DMS79 (cell line): ENCODE data around the gene DNAJC12.
"Not testable (repeated sequence)": the region's sequence is repeated elsewhere in the genome, so short reads cannot be mapped to it uniquely, and the experiment has no call there.

Experiments used
- DNase-seq: peaks from one replicate; lab custom pipeline; 2025; lab: John Stamatoyannopoulos, UW

Gene DNAJC12

DNA sequence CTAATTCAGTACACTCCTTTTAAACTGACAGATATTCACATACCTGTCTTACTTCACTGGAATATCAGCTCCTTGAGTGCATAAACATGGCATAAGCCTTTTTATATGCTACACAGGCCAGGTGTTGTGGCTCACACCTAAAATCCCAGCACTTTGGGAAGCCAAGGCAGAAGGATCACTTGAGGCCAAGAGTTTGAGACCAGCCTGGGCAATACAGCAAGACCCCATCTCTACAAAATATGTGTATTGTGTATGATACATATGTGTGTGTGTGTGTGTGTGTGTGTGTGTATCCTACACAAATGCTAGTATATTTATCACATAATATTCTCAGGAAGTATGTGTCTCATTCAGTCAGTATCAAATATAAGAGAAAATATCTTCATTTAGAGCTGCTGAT lies 45.3 kb downstream of the DNAJC12 start:
- no peak for DNase-seq

- DNase-seq: no peak
These were observed 47.2 kb downstream of the DNAJC12 start for GRCh38 chr10:67790534-67791408.

GRCh38 chr10:67789769-67790168 lies 48.2 kb downstream of the DNAJC12 start:
- no peak for DNase-seq

DNA sequence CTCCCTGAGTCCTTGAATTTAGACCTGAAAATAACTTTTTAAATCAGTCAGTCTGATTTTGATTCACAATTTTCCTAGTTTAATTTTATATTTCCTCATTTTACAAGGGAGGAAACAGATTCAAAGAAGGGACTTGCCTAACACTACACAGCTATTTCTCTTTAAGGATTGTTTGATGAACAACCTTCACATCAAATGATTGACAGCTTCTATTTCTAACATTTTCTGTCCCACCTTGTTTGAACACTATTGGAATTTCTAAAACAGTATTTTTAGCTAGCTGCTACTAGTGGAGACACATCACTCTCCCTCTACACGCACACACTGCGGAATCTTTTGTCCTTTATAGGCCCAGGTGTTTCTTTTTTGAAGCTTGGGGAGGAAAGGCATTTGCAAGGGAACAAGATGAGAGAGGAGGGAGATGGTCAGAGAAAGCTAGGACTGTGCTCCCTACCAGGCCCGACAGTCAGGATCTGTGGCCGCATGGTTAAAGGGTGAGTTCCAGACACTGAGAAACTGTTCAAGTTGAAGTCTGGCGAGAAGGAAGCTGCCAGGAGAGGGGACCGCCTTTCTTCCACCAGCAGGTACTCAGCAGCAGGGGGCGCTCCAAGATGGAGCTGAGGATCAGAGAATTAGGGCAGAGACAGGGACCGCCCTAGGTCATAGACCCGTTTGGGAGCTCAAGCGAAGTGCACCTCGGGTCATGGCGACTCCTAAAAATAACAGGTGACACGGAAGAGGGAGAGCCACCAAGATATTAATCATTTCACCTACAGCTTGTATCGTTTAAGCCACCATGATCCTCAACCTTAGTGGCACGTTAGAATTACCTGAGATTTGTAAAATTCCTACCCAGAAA lies 49.7 kb downstream of the DNAJC12 start:
- DNase-seq: no peak

- no peak for DNase-seq
These were observed 52.9 kb downstream of the DNAJC12 start for GRCh38 chr10:67785098-67785497.

- DNase-seq: no peak
These were observed 53.5 kb downstream of the DNAJC12 start for GRCh38 chr10:67784474-67784873.

DNA sequence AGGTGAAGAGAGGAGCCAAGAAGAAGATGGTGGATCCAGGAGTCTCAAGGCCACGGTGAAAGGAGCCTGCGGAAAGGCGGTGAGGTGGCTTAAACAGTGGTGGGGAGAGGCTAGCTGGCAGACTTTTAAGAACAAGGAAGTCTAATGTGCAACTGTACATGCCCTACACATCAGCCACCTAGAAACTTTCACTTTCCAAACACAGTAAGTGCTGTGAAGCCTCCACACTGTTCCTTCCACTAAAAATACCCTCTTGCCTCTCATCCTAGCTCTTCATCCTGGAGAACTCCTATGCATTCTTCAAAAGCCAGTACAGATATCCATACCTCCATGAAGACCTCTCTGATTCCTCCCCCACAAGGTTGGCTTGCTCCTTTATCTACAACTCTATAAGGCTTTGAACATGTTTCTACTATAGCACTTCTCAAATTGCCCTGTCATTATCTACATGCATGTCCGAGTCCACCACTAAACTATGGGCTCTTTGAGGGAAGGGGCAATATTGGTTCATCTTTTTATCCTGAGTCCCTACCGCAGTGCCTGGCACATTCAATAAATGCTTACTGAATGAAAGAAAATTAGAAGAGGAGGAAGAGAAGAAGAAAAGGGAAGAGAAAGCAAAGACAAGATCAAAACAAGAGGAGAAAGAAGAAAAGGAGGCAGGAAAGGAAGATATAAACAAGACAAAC lies 54.2 kb downstream of the DNAJC12 start:
- DNase-seq: no peak

GRCh38 chr10:67782530-67782929 lies 55.5 kb downstream of the DNAJC12 start:
- DNase-seq: no peak

DNA sequence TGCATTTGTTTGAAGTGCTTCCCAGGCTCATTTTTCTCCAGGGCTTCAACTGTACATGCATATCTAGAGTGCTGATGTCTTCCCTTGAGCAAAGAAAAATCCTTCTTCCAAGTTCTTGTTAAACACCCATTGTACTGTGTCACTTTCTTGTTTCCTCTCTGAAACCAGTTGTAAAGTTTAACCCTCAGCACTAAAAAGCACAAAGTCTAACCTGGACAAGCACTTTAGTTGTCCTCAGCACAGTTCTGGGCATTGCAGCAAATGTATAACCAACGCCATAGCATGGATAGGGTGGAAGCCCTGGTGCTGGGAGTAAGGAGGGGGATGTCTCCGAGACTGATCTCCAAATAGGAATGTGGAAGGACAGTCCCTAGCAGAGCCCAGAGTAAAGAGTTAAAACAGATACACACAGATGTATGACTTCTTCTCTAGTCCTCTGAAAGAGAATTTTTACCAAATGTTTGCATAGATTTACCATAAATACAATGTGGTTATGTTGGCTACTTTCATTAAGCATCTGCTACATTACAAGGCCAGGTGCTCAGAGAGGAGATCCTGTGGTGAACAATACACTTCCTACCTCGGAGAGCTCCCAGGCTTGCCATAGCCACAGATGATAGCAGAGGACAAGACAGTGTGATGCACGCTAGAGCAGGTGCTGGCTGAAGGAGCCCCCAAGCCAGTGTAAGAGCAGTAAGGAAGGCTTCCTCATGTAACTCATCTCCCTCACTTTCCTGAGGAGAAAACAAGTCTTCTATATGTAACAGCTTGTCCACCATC lies 57.0 kb downstream of the DNAJC12 start:
- DNase-seq: no peak

GRCh38 chr10:67780204-67780621 lies 57.8 kb downstream of the DNAJC12 start:
- DNase-seq: not testable (repeated sequence)

- DNase-seq: peak; percentile 30
These were observed 58.4 kb downstream of the DNAJC12 start for GRCh38 chr10:67779465-67780203.

- DNase-seq: no peak
These were observed 61.6 kb downstream of the DNAJC12 start for GRCh38 chr10:67776371-67776770.

GRCh38 chr10:67775279-67775678 lies 62.7 kb downstream of the DNAJC12 start:
- no peak for DNase-seq

GRCh38 chr10:67772894-67773511 lies 65.0 kb downstream of the DNAJC12 start:
- DNase-seq: no peak

DNA sequence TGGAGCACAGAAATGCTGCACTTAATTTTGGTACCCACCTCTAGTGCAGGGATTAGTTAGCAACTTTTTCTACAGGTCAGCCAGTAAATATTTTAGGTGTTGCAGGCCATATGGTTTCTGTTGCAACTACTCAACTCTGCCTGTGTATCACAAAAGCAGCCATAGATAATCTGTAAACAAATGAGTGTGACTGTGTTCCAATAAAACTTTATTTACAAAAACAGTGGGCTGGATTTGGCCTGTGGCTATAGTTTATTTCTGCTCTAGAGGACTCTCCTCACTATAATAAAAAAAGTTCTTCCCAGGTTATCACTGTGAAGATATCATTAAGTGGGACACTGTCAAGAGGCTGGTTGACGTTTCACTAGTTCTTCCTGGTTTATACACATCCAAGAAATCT lies 65.8 kb downstream of the DNAJC12 start:
- DNase-seq: no peak

- DNase-seq: no peak
These were observed 66.8 kb downstream of the DNAJC12 start for GRCh38 chr10:67771200-67771599.

DNA sequence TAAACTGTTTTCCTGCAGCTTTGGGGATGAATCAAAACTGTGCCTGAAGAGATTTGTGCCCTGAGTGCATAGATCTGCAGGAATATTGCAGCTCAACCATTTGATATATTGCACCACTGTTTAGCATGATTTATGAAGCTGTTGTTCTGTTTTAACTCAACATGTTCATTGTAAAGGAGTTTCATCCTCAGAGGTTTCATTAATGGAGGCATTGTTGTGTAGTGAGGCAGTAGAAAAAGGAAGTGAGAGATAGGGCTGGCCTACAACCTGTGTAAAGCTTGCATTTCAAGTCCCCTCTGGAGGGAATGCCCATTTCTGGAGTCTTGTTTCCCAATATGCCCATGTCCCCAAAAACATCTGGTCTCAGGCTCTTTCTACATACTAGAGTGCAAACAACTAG lies 67.5 kb downstream of the DNAJC12 start:
- no peak for DNase-seq

GRCh38 chr10:67767244-67767643 lies 70.7 kb downstream of the DNAJC12 start:
- no peak for DNase-seq

- peak; percentile 70 for DNase-seq
These were observed 73.8 kb downstream of the DNAJC12 start for GRCh38 chr10:67764012-67764822.
